Measurements from ENCODE around the gene UBXN10.

- TF ChIP-seq CTCF (IDR thresholded peaks at IDR 0.05) (peak; percentile 14; the same call in 1 of the 2 replicates), REST (IDR thresholded peaks at IDR 0.05; ENCODE audit: insufficient read depth in 1 of 2, low read depth in 2 of 2, low read length in 1 of 2) (no peak), SIN3A (IDR thresholded peaks at IDR 0.05; ENCODE audit: borderline replicate concordance, insufficient read depth, low read depth, low read length) (no peak), POLR2AphosphoS5 (IDR thresholded peaks at IDR 0.05; ENCODE audit: low read depth, low read length) (no peak)
These were observed 57.1 kb downstream of the UBXN10 start for GRCh38 chr1:20242890-20243479.
